ENCODE data around the gene CAB39.
"Not testable (repeated sequence)": the region's sequence is repeated elsewhere in the genome, so short reads cannot be mapped to it uniquely, and the experiment has no call there.

CAB39 gene

GRCh38 chr2:230715201-230715600, 2.6 kb downstream of the CAB39 start:
- DNase-seq, result no peak

GRCh38 chr2:230716588-230716987, 3.9 kb downstream of the CAB39 start:
- no peak for DNase-seq

- no peak for DNase-seq
Observed at GRCh38 chr2:230717600-230717999, 5.0 kb downstream of the CAB39 start.

- DNase-seq, result no peak
Observed at GRCh38 chr2:230719340-230719739, 6.7 kb downstream of the CAB39 start.

GRCh38 chr2:230721712-230722111, 9.1 kb downstream of the CAB39 start:
- no peak for DNase-seq

DNA sequence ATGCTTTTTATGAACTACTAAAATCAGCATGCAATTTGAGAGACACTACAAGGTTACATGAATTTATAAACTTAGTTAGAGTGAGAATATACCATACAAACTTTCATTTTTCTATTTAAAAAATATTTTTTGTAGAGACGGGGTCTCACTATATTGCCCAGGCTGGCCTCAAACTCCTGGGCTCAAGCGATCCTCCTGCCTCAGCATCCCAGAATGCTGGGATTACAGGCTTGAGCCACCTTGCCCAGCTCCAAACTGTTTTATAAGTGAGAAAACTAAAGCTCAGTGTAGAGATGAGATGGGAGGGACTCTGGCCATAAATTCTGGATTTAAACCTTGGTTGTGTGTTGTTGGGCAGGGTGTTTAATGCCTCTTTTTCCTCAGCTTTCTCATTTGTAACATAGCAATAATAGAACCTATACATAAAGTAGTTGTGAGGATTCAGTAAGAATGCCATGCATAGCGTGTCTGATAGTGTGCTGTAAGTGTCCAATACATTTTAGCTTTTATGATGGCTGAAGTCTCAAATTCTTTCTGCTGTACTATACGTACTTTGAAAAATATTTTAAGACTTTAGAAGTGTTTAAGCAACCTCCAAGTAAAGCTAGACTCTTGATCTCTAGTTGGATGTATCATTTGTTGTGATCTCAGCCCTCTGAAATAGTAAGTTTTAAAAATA, 9.7 kb downstream of the CAB39 start:
- DNase-seq, result no peak

DNA sequence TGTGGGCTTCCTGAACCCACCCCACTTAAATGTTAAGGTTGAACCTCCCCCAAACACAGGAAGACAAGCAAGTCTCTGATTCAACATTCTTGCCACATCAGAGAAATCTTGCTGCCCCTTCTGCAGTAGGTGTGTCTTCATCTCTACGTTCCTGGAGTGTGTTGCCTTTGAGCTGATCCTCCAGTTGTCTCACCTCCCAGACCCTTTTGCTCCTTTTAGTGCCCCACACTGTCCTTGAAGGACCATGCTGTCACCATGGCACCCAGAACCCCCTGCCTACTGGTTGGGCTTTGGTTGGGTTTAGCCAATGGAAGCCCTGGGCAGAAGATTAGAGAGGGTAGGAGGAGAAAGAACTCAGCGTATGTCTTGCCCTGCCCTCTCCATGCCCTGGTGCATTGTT, 10.7 kb downstream of the CAB39 start:
- no peak for DNase-seq

GRCh38 chr2:230724957-230725356, 12.3 kb downstream of the CAB39 start:
- DNase-seq, result not testable (repeated sequence)

- DNase-seq, result no peak
Observed at GRCh38 chr2:230731512-230731911, 18.9 kb downstream of the CAB39 start.

GRCh38 chr2:230732914-230733401, 20.3 kb downstream of the CAB39 start:
- no peak for DNase-seq

DNA sequence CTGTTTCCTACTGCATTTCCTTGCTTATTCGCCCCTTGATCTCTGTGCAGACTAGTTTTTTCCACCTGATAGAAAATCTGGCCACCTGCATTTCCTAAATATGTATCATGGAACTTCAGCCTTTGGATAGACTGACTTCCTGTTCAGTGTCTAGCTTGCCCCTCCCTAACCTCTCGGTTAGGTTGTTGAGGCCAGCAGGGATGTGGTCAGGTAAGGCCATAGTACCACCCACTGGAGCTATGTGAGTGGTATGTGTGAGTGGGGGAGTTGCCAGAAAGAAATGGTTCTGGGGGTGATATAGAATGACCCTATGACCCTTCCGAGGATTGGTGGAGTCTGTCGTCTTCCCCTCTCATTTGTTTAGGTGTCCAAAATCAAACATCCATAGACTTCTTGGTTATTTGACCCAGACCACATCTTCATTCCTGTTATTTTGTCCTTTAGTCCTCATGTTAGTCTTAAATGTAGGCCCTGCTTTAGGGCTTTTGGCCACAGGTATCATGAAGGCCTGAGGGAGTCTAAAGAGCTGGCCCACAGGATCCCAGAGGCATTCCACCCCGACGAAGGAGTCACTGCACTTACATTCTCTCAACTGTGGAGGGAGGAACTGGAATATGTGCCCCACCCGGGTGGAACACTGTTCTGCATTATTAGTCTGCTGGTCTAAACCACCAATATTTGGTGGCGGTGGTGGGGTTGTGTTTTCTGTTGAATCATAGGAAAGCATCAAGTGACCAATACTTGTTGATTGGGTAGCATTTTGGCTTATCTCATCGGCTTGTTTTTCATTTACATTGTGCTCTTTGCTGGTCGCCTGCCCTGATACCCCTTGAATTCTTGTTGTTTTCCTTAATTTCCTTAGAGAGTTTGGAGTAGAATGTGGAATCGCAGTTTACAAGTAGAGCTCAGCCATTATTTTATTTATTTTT, 21.9 kb downstream of the CAB39 start:
- no peak for DNase-seq

DNA sequence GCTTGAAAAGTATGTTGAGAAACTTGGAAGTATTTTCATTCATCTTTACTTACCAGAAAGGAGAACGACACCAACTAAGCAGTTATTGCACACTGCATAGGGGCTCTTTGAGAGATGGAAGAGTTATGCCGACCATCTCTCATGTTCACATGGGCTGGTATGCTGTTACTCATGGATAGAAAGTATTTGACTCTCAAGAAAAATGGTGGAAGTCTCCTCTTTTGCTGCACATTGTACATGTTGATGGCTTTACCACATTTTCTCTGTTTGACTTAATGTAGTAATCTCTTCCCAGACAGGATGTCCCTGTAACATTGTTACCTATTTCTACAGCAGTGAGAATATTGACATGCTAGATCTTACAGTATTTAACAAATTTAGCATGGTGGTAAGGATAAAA, 23.2 kb downstream of the CAB39 start:
- DNase-seq, result no peak

GRCh38 chr2:230737300-230737699, 24.7 kb downstream of the CAB39 start:
- no peak for DNase-seq

GRCh38 chr2:230737791-230738226, 25.2 kb downstream of the CAB39 start:
- DNase-seq, result no peak

- DNase-seq, result no peak
Observed at GRCh38 chr2:230738391-230738811, 25.8 kb downstream of the CAB39 start.

GRCh38 chr2:230738924-230739323, 26.3 kb downstream of the CAB39 start:
- DNase-seq, result no peak

DNA sequence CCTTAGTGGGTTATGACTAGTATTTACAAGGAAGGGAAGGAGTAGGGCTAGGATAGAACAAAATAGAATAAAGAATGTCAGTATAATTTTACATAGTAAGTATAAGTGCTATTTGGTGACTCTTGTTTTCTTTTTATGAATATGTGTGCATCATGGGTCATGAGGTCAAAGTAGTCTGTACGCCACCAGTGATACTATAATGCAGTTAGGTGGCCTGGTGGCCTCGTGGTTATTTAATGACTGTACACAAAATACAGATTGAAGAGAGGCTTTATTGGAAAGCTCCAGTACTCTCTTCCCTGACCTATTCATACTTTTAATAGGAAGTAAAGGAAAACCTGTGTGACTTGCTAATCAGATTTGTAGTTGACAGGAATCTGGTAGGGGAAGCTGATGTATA, 27.3 kb downstream of the CAB39 start:
- DNase-seq, result no peak

GRCh38 chr2:230742781-230743180, 30.1 kb downstream of the CAB39 start:
- DNase-seq, result no peak

DNA sequence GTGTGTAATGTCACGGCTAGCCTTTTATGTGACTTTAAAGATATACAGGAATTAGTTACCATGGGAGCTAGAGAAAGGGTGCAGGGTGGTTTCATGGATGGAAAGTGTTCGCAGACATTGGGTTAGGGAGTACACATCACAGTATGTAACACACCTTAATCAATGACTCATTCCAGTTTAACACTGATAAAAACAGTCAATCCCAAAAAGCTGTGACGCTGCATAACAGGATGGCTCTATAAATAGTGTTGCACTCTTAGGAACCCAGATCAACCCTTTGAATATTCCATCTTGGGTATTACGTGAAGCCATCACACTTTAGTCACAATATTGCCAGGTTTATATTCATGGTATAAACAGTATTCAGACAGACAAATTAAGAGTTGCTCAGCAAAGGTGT, 33.6 kb downstream of the CAB39 start:
- DNase-seq, result no peak

GRCh38 chr2:230748087-230748486, 35.4 kb downstream of the CAB39 start:
- DNase-seq, result no peak

- DNase-seq, result no peak
Observed at GRCh38 chr2:230749111-230749510, 36.5 kb downstream of the CAB39 start.

- no peak for DNase-seq
Observed at GRCh38 chr2:230751062-230751461, 38.4 kb downstream of the CAB39 start.

DNA sequence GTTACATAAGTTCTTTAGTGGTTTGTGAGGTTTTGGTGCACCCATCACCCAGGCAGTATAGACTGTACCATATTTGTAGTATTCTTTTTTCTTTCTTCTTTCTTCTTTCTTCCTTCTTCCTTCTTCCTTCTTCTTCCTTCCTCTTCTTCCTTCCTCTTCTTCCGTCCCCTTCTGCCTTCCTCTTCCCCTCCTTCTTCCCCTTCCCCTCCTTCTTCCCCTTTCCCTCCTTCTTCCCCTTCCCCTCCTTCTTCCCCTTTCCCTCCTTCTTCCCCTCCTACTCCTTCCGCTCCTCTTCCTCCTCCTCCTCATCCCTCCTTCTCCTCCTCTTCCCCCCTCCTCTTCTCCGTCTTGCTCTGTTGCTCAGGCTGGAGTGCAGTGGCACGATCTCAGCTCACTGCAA, 41.6 kb downstream of the CAB39 start:
- no peak for DNase-seq

GRCh38 chr2:230757476-230757875, 44.8 kb downstream of the CAB39 start:
- DNase-seq, result no peak
